ENCODE data around the gene SLC22A23.

SLC22A23 gene

DNA sequence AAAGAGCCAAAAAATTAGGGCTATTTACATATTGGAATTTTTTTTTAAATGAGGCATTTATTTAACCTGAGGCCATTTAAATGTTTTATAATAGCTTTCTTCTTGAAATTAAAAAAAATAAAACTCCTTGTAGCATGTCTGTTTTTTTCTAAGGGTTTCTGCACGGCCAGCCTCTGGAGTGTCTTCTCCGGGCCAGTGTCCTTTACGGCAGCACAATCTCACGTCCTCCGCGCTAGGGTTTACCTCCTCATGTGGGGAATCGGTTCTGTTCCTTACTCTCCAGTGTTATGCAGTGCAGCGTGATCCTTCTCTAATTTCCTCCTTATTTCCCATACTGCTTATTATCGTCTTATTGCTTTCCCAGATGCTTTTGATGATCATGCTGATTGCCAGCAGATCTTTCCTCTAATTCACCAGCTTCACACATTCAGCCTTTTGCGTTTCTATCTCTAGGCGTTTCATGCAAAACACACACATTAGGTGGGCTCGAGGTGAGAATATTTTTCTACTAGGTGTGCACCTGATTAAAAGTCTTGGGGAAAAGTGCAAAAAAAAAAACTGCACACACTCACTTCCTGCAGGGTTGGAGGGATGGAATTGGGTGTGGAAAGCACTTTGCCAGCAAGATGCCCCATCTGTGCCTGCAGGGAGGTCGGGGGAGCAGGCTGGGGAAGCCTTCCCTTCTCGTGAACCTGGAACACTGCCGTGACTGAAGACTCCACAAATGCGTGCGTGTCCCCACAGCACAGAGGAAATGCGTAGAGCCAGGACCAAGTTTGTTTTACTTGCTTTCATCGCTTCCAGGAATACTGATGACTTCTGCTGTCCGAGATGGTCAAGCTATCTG, 142.0 kb downstream of the SLC22A23 start:
- DNase-seq: no peak

DNA sequence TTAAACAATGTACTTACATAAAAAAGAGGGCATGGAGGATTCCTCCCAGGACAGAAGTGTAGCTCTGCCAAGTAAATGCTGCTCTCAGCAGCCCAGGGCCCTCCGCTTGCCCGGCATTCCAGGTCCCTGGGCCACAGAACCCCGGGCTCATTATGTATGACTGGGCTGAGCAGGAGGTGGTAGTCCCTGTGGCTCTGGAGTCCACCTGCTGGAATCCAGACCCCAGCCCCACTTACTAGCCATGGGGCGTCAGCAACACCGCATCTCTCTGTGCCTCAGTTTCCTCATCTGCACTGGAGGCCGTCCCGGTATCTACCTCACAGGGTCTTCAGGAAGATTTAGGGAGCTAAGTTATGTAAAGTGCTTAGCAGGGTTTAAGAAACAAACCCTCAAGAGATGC, 142.7 kb downstream of the SLC22A23 start:
- no peak for DNase-seq

DNA sequence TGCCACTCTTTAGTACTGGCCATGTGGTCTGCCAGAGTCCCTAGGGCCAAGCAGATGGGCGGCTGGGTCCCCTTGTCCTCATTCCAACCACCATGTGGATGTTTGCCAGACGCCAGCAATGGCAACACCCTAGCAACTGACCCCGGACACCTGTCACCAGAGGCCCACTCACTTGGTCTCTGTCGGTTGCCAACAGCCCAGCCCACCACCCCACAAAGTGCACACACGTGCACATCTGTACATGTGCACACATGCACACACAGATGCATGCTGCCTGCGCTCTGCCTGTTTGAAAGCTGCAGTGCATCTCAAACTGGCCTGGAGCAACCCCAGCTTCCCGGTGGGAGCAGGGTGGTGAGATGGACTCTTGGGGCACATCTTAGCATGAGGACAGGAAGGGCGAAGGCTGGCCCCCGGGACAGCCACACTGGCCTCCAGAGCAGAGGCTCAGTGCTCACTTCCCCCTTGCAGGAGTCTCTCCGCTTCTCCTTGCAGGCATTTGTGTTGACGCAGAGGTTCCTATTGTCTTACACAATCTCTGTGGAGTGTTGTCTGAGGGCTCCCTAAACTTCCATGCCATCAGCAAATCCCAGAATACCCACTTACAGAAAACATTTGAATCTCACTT, 144.1 kb downstream of the SLC22A23 start:
- no peak for DNase-seq

DNA sequence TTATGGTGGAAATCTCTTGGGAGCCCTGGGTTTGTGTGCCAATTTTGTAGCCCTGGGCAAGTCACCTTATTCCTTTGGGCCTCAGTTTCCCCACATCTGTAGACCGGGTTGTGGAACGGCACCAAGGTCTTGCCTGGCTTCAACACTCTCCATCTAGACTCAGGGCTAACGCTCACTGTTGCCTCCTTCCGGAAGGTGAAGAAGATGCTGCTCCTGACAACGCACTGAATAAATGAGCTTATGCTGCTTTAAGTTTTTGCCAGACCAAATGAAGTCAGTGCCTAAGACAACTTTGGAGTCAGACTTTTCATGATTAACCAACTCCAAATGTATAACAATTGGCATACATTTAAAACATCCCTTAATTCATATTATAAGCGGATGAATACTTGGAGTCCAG, 145.0 kb downstream of the SLC22A23 start:
- DNase-seq: no peak

DNA sequence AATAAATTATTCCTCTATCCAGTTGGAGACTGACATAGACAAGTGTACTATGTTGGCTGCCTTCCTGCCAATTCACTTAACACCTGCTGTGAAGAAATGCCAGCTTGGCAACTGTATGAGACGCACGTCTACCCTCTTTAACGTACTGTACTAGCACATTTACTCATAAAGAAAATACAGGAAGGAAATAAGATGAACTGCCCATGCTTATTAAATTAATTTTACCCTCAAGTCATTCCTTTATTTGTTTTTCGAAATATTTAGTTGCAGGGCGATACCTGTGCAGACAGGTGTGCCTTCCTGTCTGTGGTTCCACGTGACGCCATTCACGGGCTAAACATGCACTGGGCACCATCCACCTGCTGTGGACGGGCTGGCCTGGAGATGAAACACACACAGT, 146.1 kb downstream of the SLC22A23 start:
- no peak for DNase-seq

DNA sequence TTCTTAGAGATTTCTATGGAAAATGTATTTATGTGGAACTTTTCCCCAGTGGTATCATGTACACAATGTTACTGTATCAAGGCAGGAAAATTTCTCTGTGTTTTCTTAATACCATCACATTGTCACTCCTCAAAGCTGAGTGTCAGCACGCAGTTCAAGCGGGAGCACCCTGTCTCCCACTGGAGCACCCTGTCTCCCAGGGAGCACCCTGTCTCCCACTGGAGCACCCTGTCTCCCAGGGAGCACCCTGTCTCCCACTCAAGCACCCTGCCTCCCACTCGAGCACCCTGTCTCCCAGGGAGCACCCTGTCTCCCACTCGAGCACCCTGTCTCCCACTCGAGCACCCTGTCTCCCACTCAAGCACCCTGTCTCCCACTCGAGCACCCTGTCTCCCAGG, 146.8 kb downstream of the SLC22A23 start:
- no peak for DNase-seq

DNA sequence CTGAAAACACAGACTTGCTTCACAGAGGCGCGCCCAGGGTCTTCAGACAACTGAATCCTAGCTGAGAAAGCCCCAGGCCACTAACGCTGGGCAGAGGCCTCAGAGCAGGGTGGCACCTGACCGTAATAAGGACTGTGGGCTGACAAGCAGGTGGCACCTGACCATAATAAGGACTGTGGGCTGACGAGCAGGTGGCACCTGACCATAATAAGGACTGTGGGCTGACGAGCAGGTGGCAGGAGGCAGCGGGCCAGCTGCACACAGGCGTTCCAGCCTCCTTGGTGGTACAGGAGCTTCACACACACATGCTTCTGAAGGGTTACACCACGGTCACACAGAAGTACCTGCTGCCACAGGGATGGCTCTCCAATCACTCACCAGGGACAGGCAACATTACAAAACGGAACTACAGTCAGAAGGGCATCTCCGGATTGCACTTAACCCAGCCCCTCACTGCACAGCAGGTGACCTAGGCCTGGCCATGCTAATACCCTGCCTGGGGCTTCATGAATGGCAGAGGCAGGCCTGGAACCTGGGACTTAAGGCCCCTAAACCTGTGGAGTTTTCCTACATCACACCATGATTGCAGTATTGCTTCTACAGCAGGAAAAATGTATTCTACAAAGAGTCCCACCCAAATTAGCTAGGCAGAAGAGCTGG, 147.3 kb downstream of the SLC22A23 start:
- no peak for DNase-seq

DNA sequence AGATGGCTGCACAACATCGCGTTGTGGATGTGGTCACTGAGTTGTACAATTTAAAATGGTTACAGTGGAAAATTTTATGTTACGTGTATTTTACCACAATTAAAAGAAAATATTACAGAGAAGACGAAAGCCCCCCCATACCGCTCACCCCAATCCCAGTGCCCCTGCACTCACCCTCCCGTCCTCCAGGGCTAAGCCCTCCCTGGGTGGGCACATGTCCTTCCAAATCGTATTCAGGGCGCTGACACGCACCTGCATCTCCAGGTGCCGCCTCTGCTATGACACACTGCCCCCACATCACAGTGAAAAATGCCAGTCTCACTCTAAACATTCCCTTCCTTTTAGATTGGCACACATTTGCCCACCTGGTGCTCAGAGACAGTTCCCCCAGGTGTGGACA, 148.7 kb downstream of the SLC22A23 start:
- DNase-seq: no peak

DNA sequence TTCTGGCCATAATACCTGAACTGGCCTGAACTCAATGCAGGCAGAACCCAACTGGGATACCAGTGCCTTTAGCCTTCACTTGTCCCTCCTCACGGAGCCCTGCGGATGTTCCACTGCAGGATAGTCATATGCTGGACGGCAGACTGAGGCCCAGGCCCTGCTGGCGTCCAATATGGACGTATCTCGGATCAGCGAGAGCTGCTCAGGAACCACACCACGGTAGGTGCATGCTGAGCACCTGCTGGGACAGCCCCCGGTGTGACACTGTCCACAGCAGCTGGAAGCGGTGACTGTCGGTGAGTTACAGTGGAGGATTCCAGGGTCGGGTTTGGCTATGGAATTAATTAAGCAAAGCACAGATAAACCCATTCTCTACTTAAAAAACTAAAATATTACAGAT, 149.4 kb downstream of the SLC22A23 start:
- DNase-seq: no peak

DNA sequence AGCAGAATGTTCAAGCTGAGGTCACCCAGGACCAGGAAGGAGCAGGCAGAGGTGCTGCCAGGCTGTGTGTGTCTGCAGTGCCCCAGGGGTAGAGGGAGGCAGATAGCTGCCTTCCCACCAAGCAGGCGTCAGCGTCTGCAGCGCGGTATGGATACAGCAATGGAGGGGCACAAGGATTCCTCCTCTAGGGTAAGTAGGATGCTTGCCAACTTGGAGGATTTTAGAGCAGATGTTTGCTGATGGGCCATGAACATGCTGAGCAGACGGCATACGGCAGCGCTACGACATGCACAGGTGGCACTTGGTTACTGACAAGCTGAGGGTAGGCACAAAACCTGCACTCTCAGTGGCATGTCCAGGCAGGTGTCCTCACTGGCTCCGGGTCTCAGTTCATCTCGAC, 150.0 kb downstream of the SLC22A23 start:
- no peak for DNase-seq

DNA sequence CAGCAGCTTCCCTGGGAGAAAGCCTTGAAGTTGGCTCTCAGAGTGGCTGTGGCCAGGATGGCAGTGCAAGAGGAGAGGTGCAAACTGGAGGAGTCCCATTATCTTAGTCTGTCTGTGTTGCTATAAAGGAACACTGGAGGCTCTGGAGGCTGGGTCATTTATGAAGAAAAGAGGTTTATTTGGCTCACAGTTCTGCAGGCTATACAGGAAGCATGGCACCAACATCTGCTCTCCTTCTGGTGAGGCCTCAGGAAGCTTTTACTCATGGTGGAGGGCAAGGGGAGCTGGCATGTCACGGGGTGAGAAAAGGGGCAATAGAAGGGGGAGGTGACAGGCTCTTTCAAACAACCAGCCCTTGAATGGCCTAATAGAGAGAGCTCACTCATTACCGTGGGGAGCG, 151.0 kb downstream of the SLC22A23 start:
- no peak for DNase-seq

DNA sequence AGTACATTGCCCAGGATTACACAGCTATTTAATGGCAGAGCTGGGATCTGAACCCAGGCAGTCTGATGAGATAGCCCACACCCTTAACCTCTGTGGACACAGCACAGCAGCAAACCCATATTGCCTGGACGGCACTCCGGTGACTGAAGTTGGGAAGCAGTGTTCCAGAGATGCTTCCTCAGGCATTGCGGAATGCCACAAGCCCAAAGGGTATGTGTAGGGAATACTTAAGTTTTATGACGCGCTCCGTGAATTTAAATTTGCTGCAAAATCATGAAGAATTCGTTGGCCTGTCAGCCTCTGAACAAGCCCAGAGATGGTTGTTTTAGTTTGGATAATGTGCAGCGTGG, 151.7 kb downstream of the SLC22A23 start:
- DNase-seq: no peak

DNA sequence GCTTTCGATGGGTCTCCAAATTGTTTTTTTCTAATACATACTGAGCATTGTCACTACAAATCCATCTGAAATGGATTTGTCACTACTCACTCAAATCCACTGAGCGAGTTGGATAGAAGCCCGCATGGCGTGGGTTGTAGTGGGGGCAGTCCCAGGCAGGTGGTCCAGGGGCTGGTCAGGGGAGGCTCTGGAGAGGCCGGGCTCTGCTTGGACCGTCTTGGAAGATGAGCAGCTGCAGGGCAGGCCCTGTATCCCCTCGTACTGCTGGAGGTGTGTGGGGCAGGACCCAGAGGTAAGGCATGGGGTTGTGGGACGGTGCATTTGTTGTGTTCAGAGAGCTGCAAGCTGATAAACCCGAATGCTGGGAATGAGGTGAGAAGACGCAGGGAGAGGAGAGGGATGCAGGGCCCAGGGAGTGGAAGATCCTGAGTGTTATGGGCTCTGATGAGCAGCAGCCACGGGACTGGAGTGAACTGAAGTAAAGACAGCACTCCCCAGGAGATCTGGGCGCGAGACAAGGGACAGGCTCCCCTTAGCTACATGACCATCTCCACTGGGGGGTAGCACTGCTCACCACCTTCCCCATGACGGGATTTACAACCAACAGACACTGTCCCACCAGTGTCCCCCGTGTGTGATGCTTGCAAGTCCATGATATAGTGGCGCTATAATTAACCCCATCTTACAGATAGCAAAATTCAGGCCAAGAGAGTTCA, 152.2 kb downstream of the SLC22A23 start:
- no peak for DNase-seq

DNA sequence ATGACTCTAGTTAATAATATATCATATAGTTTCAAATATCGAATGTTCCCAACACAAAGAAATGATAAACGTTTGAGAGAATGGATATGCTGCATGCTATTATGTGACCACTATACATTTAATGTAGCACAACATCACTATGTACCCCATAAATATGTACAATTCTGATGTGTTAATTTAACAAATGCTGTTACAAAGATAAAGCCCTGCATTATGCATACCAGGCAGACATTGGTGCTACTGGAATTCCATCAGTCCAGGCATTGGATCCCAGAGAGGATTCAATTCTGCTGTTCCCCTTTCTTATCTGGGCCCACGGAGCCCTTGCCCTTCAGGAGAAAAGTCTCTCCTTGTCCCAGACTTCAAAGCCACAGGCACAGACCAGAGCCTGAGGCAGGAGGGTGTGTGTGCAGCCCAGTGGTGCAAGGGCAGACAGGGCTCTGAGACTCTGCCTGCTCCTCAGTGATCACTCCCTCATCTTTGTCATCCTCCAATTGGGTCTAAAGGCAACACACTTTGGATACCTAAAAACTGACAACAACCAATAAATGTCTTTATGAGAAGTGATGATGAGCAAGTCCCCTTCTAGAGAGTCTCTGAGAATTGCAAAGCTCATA, 152.9 kb downstream of the SLC22A23 start:
- no peak for DNase-seq

DNA sequence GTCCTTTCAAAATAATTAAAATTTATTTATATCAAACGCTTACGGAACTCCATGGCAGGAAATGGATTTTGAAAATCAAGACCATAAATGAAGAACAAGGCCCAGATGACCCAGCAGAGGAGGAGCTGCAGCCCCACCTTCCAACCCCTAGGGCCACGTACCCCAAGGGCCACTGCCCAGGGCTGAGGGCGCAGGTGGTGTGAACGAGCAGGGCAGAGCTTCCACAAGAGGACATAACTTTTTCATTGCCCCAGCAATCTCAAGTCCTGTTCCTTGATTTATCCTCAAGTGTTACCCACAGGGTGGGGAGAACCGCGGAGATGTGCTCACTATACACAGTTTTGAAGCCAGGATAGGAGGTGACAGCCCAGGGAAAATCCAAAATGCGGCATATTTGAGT, 155.3 kb downstream of the SLC22A23 start:
- DNase-seq: no peak

DNA sequence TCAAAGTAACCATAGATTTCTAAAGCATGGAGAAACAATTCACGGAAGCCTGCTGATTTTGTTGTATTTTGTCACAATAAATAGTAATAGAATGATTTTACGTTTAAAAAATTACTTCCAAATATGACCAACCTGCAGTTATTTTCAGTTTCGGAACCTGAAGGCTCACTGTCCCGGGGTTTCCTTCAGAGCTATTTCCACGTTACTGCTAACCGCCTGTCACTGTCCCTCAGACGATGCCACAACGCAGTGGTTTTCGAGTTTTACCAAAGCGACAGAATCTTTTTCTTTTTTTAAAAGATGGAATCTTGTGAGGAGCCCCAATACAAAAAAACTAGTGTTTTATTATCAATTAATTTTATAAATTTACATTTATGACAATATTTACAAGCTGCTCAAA, 157.6 kb downstream of the SLC22A23 start:
- DNase-seq: no peak

DNA sequence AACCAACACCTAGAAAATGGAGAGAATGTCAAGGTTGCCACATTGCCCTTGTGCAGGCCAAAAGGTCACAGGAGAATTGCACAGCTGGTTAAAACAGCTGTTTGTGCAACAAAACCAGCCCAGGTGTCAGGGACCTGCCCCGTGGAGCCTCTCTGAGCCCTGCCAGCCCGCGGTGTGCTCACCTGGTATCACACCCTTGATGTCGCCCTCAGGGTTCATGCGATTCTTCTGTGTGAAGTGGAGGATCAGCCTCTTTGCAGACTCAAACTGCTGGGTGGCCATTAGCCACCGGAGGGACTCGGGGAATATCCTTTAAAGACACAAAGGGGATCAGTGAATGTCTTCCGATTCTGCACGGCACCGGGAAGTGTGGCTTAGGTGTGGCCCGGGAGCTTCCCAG, 158.9 kb downstream of the SLC22A23 start:
- no peak for DNase-seq

DNA sequence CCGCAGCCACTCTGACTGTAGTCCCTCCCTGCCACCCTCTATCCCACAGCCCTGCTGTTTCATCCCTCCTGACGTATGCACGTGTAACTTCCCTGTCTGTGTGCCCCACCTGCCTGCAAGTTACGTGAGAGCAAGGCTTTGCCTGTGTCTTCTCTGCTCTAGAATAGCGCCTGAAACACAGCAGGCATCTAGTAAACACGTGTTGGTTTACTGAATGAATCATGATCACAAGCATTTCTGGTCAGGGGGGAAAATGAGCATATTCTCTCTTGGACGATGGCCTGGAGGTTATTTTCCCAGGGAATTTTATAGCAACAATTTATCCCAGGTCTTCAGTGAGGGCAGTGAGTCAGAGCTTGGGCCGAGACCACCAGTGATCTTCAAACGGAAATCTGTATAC, 159.8 kb downstream of the SLC22A23 start:
- no peak for DNase-seq

DNA sequence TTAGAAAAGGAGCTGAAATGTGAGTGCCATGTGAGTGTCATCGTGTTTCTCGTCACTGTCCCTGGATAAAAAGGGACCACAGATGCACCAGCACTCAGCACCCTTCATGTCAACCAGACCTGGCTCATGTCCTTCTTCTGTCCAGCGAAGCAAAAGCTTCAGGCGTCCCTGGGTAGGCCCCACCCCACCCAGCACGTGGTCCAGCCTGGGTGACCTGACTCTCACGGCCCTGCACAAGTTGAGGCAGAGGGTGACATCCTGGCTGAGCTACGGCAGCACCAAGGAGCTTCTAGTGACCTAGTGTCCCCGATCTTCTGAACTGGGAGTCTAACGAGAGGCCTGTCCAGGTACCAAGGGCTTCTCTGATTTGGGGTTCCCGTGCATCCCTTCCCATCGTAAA, 160.3 kb downstream of the SLC22A23 start:
- DNase-seq: no peak

DNA sequence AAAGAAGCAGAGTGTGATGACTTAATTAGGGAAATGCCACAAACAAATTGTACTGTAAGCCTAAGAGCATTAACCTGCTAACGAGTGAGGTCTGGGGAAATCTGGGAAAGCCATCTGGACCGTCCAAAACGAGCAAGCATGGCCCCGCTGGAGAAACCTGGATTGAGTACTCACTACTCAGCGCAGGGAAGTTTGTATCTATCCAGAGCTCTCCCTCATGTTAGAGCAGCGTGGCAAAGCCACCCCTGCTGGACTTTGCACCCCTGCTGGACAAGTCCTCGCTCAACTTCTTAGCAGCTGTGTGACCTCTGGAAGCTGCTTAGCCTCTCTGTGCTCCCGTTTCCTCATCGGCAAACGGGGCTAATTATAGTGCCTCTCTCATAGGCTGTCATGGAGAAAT, 160.8 kb downstream of the SLC22A23 start:
- DNase-seq: no peak

DNA sequence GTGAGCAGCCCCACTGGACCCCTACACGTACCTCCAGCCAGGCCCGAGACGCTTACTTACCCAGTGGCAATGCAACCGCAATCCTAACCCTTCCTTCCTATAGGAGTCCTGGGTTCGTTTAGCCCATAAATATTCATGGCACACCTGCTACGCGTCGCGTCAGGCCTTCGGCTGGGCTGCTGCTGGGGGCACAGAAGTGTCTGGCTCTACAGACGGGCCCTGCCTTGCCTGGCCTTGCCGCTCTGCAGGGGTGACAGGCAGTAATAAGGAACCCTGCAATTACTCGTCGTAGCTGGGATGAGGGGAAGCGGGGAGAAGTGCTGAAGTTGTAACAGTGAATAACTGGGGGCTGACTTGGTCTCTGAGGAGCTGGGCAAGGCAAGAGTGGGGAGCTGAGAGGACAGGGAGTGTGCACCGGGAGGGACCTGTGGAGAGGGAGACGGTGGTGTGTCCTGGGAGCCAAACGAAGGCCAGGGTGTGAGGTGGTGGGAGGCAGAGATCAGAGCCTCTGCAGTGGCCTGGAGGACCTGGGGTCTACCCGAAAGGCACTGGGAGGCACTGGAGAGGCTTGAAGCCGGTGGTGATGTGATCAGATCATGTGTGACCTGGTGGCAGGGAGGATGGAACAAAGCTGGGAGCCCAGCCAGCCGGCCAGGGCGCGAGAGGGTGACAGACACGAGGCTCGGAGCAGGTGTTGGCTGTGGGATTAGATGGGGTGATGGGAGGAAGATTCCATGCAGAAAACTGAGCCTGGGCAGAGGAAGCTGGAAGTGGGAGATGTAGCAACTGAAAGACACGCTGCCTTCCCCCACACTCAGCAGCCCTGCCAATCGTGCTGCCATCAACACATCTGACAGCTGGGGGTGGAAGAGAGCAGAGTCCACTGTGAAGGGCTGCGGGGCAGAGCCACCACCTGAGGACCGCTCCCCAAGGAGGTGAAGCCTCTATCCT, 161.7 kb downstream of the SLC22A23 start:
- no peak for DNase-seq

DNA sequence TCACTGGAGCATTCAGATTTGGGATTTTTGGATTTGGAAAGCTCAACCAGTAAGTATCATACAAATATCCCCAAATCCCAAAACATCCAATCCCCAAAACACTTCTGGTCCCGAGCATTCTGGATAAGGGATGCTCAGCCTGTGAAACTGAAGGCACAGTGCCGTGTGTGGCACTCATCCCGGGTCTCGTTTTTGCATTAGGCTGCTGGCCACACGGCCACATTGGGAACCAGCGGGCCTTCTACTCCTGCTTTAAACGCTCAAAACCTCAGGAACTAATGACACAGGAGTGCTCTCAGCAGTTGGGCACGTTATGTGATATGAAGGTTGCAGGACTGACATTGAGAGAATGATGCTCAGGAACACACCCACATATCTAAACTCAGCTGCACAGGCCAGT, 162.5 kb downstream of the SLC22A23 start:
- DNase-seq: no peak
